ENCODE data around the gene PADI1.

Gene PADI1

GRCh38 chr1:17212487-17213121, 7.7 kb downstream of the PADI1 start:
- DNase-seq (ENCODE audit: extremely low read depth, insufficient read length), result no peak
- Histone ChIP-seq H3K4me3 (replicated peaks; ENCODE audit: low read depth, low read length) (no peak overlapping the region), H3K36me3 (ENCODE audit: control insufficient read depth, insufficient read depth, low read length) (no peaks in the 10 kb centered on the region), H3K27me3 (replicated peaks; ENCODE audit: control insufficient read depth, insufficient read depth, low read length) (no peaks in the 10 kb centered on the region; the same call in 1 of the 2 replicates)
- no peak for TF ChIP-seq CTCF (IDR thresholded peaks at IDR 0.05; ENCODE audit: insufficient read depth, low read length, poor library complexity, severe bottlenecking)

DNA sequence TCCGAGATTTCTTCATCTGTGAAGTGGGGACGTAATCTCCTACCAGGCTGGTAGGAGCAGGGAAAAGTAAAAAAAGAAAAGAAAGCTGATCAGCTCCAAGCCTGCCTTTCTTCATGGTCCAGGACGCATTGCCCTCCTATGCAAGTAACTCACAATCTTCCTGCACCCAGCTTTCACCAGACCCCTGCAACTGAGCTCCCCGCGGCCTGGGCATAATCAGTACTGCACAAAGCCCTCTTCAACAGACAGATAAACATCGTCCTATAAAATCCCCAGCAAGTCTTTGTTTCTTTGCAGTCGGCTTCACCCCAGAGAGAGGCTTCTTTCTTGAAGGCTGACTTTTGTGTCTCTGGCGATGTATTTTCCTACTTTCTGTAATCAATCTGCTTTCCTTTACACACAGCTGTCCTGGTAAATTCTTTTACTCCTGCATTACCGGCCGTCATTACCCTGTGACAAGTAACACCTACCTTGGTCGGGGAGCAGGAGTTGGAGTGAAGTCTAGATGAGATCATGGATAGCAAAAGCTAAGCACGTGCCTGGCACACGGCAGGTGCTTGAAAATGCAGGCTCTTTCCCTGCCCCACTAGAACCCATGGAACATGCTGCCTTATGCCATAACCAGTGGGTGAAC, 8.3 kb downstream of the PADI1 start:
- Histone ChIP-seq H3K4me3 (replicated peaks; ENCODE audit: low read depth, low read length) (no peak overlapping the region), H3K36me3 (ENCODE audit: control insufficient read depth, insufficient read depth, low read length) (no peaks in the 10 kb centered on the region), H3K27me3 (replicated peaks; ENCODE audit: control insufficient read depth, insufficient read depth, low read length) (no peaks in the 10 kb centered on the region; the same call in 1 of the 2 replicates)
- TF ChIP-seq CTCF (IDR thresholded peaks at IDR 0.05; ENCODE audit: insufficient read depth, low read length, poor library complexity, severe bottlenecking), result no peak
- no peak for DNase-seq (ENCODE audit: extremely low read depth, insufficient read length)

DNA sequence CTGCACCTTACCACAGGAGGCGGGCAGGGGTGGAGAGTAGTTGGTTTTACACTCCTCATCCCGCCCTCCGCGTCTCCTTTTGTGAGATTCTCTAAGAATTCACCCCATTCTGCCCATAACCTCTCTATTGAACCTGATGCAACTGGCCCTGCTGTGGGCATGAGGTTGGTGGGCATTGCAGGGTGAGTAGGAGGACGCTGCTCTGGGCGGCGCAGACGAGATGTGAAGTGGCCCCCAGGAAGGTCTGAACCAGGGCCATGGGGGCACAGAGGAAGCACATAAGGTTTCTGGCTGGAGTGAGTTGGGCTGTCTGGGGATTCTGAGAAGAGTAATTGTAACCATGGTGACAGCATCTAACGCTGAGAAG, 8.8 kb downstream of the PADI1 start:
- no peaks in the 10 kb centered on the region; the same call in 1 of the 2 replicates for H3K27me3 ChIP-seq (replicated peaks; ENCODE audit: control insufficient read depth, insufficient read depth, low read length)
- no peak overlapping the region for H3K4me3 ChIP-seq (replicated peaks; ENCODE audit: low read depth, low read length)
- DNase-seq (ENCODE audit: extremely low read depth, insufficient read length), result no peak
- no peaks in the 10 kb centered on the region for H3K36me3 ChIP-seq (ENCODE audit: control insufficient read depth, insufficient read depth, low read length)
- TF ChIP-seq CTCF (IDR thresholded peaks at IDR 0.05; ENCODE audit: insufficient read depth, low read length, poor library complexity, severe bottlenecking), result no peak

- Histone ChIP-seq H3K27me3 (replicated peaks; ENCODE audit: control insufficient read depth, insufficient read depth, low read length) (no peaks in the 10 kb centered on the region; the same call in 1 of the 2 replicates), H3K4me3 (replicated peaks; ENCODE audit: low read depth, low read length) (no peak overlapping the region), H3K36me3 (ENCODE audit: control insufficient read depth, insufficient read depth, low read length) (no peaks in the 10 kb centered on the region)
- TF ChIP-seq CTCF (IDR thresholded peaks at IDR 0.05; ENCODE audit: insufficient read depth, low read length, poor library complexity, severe bottlenecking), result no peak
- no peak for DNase-seq (ENCODE audit: extremely low read depth, insufficient read length)
Measured at GRCh38 chr1:17214876-17215544, 10.1 kb downstream of the PADI1 start.

DNA sequence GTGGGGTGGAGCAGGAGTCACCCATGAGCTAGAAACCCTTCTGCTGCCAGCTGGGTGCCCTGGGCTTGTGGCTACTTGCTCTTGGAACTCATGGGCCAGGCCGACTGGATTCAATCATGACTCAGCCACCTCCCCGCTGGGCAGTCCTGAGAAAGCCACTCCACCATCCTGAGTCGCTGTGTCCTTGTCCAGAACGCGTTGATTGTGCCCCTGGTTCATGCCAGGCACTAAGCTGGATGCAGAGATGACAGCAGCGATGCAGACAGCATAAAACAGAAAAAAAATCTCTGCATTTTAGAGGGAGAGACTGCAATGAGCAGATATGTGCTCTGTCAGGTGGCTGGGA, 10.6 kb downstream of the PADI1 start:
- DNase-seq (ENCODE audit: extremely low read depth, insufficient read length), result no peak
- no peak overlapping the region for H3K4me3 ChIP-seq (replicated peaks; ENCODE audit: low read depth, low read length)
- H3K27me3 ChIP-seq (replicated peaks; ENCODE audit: control insufficient read depth, insufficient read depth, low read length), result no peaks in the 10 kb centered on the region; the same call in 1 of the 2 replicates
- H3K36me3 ChIP-seq (ENCODE audit: control insufficient read depth, insufficient read depth, low read length), result no peaks in the 10 kb centered on the region
- no peak for TF ChIP-seq CTCF (IDR thresholded peaks at IDR 0.05; ENCODE audit: insufficient read depth, low read length, poor library complexity, severe bottlenecking)
